ENCODE data around the gene SSR4.

SSR4 gene

GRCh38 chrX:153784325-153784967 lies 10.0 kb upstream of the SSR4 start:
- no peak for DNase-seq (ENCODE audit: low read depth)
- no peak overlapping the region for H3K4me3 ChIP-seq (ENCODE audit: low read length)
- no peak for TF ChIP-seq CTCF (conservative IDR thresholded peaks at IDR 0.05; ENCODE audit: low read depth, low read length)

GRCh38 chrX:153786669-153787068 lies 7.8 kb upstream of the SSR4 start:
- no peak for TF ChIP-seq CTCF (conservative IDR thresholded peaks at IDR 0.05; ENCODE audit: low read depth, low read length)
- H3K4me3 ChIP-seq (ENCODE audit: low read length) = no peak overlapping the region
- no peak for DNase-seq (ENCODE audit: low read depth)

- no peak for TF ChIP-seq CTCF (conservative IDR thresholded peaks at IDR 0.05; ENCODE audit: low read depth, low read length)
- no peak for DNase-seq (ENCODE audit: low read depth)
Observed at GRCh38 chrX:153789654-153790053, 4.8 kb upstream of the SSR4 start.

GRCh38 chrX:153791104-153791852 lies 3.2 kb upstream of the SSR4 start:
- H3K4me3 ChIP-seq (ENCODE audit: low read length) = no peak overlapping the region
- DNase-seq (ENCODE audit: low read depth) = no peak
- no peak for TF ChIP-seq CTCF (conservative IDR thresholded peaks at IDR 0.05; ENCODE audit: low read depth, low read length)

More at GRCh38 chrX:153789654-153790053, 4.8 kb upstream of the SSR4 start:
- H3K4me3 ChIP-seq (ENCODE audit: low read length) = no peak overlapping the region

GRCh38 chrX:153792368-153792767 lies 2.1 kb upstream of the SSR4 start:
- TF ChIP-seq CTCF (conservative IDR thresholded peaks at IDR 0.05; ENCODE audit: low read depth, low read length) = no peak
- no peak overlapping the region for H3K4me3 ChIP-seq (ENCODE audit: low read length)
- no peak for DNase-seq (ENCODE audit: low read depth)

- no peak for TF ChIP-seq CTCF (conservative IDR thresholded peaks at IDR 0.05; ENCODE audit: low read depth, low read length)
- H3K4me3 ChIP-seq (ENCODE audit: low read length) = peak overlapping the region; percentile 75
- no peak for DNase-seq (ENCODE audit: low read depth)
Observed at GRCh38 chrX:153793291-153793690, 1.2 kb upstream of the SSR4 start.

Measured in retinal pigment epithelial cell (primary cell).